ENCODE results near the gene PLA2G4E.

The PLA2G4E gene

GRCh38 chr15:41974041-41974440 lies 46.8 kb downstream of the PLA2G4E start:
- peak; percentile 57 for DNase-seq

DNA sequence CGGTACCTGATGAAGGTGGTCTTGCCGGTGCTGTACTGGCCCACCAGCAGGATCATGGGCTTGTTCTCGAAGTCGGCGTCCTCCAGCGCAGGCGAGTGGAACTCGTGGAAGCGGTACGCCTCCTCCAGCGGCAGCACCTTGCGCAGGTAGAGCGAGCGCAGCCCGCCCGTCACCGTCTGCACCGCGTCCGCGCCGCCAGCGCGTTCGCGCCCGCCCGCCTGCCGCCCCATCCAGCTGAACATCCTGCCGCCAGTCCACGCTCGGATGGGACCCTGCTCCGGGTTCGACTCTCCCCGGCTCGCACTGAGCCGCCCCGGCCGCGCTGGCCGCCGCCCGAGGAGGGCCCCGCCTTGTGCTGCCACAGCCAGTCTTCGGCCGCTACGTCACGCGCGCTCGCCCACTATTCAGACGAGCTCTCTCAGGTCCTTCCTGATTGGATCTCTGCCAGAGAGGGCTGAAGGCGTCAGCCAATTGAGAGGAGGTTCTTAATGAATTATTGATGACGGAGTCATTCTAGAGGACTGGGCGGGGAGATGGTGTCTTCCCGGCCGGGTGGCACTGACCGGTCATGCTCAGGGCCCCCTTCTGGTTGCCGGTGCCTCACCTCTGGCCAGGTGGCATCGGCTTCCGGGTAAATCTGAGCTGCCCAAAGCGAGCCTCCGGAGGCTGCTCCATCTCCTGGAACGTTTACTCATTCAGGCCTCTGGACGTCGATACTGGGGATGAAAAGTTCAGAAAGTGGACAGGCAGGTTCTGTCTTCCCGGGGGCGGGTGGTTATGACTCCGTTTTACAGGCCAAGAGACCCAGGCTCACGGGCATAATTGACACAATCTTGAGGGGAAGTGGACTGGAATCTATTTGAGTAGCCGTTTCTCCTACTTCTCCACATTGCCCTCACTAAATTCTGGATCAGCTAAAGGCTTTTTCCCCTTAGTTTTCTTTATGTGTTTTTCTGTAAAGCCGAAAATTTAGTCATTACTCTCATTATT lies 48.3 kb downstream of the PLA2G4E start, which contains the start of gene EHD4:
Gene EHD4, minus strand, starts transcription at position 305 of the 990 bp plus-strand sequence. Its CDS starts 63 bp downstream, at position 242.
- DNase-seq, result peak; percentile 100

GRCh38 chr15:41971895-41972252 lies 49.0 kb downstream of the PLA2G4E start:
- DNase-seq, result peak; percentile 39

DNA sequence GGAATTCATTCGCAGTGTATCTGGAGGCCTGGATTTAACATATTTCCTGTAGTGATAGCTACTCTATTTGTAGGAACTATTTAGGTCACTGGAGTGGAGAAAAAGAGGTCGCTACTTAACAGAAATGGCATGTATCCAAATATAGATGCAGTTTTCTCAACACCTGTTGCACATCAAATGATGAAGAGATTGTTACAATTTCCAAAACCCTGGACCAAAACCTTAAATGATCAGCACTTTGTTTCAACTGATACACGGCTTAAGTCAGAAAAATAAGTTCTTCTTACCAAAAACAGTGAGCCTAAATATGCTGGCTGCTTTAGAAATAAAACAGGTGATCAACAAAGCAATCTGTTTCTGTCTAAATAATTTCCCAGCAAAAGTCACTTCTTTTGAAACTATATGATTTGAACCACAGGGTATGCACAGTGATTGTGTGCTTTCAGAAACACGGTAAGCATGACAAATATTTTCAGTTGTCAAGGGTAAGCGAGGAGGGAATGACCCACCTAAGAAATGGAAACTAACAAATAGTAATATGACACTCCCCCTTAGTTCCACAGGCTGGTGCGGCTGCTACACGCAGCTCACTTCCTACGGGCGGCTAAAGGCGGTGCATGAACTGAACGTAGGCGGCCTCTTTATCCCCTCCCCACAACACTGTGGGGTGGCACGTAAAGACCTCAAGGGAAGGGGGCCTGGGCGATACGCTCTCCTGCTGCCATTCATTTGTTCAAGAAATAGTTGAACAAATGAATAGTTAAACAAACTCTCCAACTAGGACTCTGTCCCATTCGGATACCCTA lies 49.5 kb downstream of the PLA2G4E start:
- DNase-seq, result peak; percentile 89

- no peak for DNase-seq
Measured at GRCh38 chr15:41970456-41970855, 50.4 kb downstream of the PLA2G4E start.

DNA sequence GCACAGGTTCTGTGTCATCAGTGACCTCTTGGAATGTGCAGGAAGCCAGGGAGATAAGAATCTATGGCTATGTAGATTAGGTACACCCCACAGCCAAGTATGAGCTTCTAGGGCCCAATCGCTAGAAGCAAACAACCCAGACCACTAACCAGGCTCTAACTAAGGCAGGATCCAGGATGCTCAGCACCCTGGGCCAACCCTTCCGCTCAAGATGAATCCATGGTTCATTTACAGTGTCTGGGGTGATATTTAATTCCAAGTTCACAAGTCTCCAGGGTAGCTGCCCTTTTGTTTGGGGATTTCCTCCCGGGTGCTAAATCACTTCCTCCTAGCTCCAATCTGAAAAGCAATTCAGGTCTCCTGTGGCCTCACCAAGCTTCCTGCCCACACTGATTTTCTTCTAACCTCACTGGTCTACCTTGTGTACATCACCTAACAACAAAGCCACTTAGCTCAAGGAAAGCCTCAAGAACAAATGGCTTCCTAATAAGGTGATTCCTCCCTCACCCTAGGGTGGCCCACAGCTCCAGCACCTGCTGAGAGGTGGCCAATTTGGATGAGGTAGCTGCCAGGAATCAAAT lies 50.9 kb downstream of the PLA2G4E start:
- peak; percentile 52 for DNase-seq

DNA sequence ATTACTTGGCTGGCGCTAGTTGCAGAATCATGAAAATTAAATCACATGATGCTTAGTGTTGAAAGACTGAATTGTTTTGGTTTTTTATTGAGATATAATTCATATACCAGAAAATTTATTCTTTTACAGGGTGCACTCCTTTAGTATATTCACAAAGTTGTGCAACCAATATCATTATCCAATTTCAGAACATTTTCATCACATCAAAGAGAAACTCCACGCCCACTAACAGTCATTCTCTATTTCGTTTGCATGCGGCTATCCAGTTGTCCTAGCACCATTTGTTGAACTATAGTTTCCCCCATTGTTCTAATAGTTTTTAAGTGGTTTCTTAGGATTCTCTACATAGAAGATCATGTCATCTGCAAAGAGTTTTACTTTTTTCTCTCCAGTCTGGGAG lies 52.1 kb downstream of the PLA2G4E start:
- peak; percentile 84 for DNase-seq

DNA sequence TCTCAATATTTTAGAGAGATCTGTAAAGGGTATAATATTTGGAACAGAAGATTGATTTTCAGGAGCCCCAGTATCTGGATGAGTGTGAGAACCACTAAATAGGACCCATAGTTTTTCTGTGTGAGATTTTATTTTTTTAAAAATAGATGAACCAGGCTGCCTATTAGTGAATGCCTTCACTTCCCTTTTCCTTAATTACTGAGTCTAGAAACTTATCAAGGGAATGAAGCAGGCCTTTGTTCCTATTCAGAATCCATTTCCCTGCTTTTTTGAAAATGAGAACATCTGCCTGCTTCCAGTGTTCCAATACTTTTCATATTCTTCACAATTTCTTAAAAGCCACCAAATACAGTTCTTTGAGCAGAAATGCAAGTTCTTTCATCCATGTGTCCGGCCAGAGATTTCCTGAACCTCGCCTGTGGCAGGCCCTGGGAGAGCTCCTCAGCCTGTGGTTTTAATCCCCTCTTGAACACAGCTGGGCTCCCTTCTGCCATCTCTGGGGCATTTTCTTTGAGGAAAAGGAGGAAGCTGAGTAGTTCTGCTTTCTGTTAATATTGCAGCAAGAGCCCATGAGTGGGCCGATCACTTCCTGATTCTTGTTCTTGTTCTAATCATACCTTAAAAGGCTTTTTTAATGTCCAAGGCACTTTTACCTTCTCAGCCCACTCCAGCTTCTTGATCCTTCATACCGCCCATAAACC lies 53.2 kb downstream of the PLA2G4E start:
- peak; percentile 96 for DNase-seq

DNA sequence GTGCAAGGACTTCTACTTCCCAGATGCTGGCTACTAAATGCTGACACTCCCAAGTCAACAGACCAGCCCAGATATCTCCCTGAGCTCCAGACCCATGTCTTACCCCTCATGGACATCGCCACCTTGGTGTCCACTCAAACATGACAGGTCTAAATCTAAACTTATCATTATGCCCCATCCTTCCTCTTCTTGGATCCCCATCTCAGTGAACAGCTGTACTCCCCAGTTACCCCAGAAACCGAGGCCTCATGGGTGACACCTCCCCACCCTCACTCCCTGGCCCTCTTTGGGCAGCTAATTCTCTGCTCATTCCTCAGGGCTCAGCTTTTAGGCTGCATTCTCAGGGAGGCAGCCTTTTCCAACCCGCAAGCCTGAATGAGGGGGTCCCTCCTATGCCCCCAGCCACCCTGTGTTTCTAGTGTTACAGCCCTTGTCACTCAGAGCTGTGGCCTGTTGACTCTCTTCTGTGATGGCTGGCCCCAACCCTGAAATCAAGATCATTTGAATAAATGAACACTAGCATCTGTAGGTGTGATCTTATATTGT lies 53.8 kb downstream of the PLA2G4E start:
- DNase-seq, result no peak

DNA sequence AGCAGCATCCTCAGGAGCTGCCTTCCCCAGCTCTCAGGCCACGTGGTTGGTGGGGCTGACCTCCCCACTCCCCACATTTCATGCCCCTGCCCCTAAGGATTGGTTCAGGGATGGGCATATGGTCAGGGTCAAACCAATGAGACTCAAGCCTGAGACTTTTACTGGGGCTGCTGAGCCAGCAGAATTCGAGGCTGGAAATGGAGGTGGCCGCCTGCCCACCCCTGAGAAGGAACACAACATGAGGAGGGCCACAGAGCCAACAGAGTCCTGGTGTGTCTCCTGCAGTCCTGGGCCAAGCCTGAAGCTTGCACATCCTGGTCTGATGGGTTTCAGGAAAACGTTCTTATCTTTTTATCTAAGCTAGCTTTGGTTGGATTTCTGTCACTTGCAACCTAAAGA lies 54.4 kb downstream of the PLA2G4E start:
- no peak for DNase-seq

DNA sequence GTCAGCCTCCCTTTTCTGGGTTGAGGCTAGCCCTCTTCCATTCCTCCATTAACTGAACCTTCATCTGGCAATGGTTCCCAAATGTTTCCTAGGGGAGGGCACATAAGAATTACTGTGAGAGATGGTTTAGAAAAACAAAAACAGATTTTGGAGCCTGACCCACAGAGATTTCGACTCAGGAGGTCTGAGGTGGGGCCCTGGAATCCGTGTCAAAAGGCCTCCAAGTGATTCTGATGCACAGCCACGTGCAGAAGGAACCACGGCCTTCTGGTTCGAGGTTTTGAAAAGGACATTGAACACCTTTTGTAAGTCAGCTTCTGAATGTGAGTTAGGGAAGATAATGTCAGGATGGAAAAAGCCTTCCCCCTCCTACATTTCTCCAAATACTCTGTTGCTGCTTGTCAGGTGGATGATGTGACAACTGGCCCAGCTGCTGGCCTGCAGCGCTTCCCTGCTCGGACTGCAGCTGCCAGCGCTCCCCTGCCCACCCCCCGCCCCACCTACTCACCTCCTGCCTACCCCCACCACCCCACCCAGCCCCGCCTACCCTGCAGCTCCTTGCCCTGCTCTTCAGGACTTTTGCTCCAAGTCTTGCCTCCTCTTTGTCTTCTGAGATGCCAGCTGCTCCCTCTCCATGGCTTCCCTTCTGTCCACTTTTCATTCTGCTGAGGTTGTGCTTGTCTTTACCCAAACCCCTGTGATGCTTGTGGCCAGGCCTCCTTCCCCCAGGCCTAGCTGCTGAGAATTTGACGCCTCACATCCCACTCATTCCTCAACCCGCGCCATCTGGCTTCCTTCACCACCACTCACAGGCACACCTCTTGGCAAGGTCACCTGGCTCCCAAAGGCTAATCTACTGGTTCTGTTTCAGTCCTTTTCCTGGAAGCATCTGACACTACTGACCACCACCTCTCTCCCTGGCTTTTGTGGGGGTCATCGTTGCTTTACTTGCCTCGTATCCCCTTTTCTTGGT lies 55.1 kb downstream of the PLA2G4E start:
- no peak for DNase-seq

- DNase-seq, result no peak
Measured at GRCh38 chr15:41961595-41962202, 59.1 kb downstream of the PLA2G4E start.

DNA sequence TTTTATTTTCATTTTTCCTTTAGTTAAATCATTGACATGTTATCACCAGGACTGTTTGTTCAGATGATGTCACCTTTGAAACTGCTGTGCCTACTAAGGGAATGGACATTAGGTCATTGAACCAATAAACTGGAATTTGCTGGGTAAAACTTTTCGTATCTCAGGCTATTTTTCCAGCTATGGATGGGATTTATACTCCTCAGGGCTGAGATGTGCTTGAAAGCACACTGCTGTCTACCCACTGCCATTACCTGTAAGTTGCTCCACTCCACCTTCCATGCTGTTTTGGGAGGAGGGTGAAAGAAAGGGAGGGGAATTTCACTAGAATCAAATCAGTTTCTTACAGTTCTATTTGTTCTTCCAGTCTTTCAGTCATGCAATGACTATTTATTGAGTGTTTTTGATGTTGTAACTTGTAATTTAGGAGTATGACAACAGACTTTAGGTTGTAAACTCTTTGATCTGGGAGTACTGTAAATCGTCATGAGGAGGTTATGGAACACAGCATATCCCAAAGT lies 59.8 kb downstream of the PLA2G4E start:
- DNase-seq, result peak; percentile 42

- DNase-seq, result no peak
Measured at GRCh38 chr15:41958002-41958420, 62.8 kb downstream of the PLA2G4E start.

DNA sequence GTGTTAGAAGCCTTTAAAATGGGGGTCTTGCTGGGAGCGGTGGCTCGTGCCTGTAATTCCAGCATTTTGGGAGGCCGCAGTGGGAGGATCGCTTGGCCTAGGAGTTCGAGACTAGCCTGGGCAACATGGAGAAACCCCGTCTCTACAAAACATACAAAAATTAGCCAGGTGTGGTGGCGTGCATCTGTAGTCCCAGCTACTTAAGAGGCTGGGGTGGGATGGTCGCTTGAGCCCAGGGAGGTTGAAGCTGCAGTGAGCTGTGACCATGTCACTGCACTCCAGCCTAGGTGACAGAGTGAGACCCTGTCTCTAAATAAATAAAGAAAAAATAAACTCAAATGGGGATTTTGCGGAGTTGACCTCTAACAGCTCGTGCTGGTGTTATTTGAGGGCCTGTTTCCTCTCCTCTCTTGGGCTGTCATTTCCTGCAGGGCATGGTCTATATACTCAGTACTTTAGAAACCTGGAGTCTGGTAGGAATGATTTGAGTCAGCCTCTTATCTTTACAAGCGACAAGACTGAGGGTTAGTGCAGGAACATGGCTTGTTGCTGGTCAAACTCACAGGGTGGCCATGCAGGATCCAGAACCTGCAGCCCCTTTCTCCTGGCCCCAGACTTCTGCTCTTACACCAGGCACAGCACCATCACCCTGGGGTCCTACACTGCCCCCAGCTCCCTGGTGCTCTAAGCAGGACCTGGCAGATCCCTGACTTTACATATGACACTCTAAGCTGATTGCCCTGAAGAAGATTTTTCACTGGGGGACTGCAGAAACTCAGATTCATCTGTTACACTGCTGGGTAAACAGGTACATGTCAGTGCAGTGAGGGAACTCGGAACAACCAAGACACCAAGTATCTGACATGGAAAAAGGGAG lies 63.6 kb downstream of the PLA2G4E start:
- no peak for DNase-seq

DNA sequence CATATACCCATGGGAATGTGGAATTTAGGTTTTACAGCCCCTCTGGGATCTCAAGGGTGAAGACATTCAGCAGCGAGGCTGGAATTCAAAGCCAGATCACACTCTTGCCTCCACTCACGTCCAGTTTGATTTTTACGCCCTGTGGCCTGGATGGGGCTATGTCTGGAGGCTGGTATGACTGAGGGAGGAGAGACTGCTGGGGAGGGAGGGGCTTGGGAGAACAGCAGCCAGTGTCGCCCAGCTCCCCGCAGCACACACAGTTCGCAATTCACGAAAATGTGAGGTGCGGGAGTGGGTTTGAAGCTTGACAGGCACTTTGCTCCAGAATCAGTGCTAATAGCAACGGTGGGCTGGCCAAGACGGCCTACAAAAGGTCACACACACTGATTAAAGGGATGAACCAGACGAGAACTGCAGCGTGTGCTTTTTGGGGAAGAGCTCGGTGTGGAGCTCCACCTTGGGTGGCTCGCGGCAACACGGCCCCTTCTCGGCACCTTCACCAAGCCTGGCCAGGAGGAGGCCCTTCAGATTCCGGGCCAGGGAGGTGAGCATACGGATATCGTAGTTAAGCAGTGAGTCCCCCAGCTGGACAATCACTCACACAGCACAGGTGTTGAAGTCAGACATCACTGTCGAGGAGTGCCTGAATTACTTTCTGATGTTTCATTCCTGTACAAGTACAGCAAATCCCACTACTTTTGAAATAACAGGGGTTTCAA lies 64.9 kb downstream of the PLA2G4E start:
- DNase-seq, result no peak

DNA sequence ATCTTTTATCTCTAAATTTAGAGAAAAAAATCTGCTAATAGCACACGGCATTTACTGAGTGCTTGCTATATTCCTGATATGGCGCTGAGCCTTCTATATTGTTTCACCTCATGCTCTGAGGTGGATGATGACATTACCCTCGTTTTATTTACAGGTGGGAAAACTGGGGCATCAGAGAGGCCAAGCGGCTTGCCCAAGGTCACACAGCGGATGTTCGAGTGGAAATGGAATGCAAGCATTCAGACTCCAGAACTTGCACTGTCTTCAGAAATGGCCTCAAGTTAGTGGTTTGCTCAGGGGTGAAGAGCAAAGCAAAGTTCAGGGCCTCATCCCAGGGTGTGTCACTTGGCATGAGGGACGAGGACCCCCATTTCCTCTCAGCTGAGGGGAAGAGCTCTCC lies 65.7 kb downstream of the PLA2G4E start:
- no peak for DNase-seq

DNA sequence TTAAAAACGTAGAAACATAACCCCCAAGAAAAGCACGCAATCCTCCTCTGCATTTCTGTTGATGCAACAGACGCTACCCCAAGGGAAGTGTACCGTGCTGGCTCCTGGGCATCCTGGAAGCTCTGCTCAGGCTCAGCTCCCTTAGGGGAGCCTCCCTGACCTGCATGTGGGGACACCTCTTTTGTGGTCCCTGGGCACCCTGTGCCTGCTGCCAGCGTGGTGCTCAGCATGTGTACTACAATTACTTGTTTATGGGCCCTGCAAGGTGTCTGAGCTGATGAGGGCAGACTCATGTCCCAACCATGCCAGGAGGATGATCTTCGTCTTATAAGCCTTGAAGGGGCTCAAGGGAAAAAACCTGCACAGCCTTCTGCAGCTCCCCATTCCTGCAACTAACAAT lies 66.8 kb downstream of the PLA2G4E start:
- DNase-seq, result no peak

All from inflammatory macrophage treated with lipopolysaccharide for 4 hours (primary cell).